ENCODE measurements around the gene METTL18.

The METTL18 gene

GRCh38 chr1:169802888-169803287 lies 8.2 kb upstream of the METTL18 start:
- no peak overlapping the region for H3K27ac Mint-ChIP-seq
- no peaks in the 10 kb centered on the region for H3K4me1 Mint-ChIP-seq
- no peaks in the 10 kb centered on the region for H3K9me3 Mint-ChIP-seq
- no peak overlapping the region for H3K4me3 Mint-ChIP-seq
- peaks cover 8% of the 10 kb centered on the region for H3K36me3 Mint-ChIP-seq
- no peaks in the 10 kb centered on the region for H3K27me3 Mint-ChIP-seq
- ATAC-seq = no peak

DNA sequence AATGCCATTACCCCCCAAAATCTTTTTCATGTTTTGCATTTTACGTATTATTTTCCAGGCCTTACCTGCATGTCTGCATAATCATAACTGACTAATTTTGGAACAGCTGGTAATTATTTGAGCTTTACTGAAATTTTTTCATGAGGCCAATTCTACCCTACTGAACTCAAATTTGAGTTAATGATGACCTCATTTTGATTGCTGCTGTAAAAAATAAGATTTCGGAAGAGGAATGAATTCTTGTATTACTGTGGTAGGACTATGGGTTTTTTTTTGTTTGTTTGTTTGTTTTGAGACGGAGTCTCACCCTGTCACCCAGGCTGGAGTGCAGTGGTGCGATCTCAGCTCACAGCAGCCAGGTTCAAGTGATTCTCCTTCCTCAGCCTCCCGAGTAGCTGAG lies 2.6 kb upstream of the METTL18 start:
- Mint-ChIP-seq H3K4me3 (no peak overlapping the region), H3K9me3 (no peaks in the 10 kb centered on the region), H3K27ac (no peak overlapping the region), H3K36me3 (peaks cover 15% of the 10 kb centered on the region), H3K27me3 (no peaks in the 10 kb centered on the region), H3K4me1 (peaks cover 32% of the 10 kb centered on the region)
- ATAC-seq = no peak

DNA sequence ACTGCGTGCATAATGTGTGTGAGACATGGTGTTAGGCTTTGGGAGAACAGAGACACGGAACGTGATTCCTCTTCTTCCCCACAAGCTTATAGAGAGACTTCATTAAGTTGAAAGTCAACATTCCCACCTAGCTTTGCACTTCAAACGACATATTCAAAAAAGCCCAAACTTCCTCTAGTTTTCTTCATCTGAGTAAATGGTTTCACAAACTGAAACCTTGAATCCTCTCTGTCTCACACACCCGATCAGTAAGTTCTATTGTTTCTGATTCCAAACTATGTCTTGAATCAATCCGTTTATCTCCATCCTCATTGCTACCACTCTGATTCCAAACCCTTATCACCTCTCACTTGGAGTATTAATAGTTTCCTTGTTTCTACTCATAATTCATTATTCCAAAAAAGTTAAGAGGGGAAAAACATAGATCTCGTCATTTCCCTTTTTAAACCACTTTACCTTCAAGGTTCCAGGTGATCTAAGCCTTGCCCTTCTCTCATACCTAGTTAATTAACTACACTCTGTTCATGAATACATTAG lies 1.6 kb upstream of the METTL18 start:
- no peaks in the 10 kb centered on the region for H3K9me3 Mint-ChIP-seq
- H3K27ac Mint-ChIP-seq = peak overlapping the region; percentile 90
- H3K4me3 Mint-ChIP-seq = peak overlapping the region; percentile 90
- peaks cover 41% of the 10 kb centered on the region for H3K4me1 Mint-ChIP-seq
- no peaks in the 10 kb centered on the region for H3K27me3 Mint-ChIP-seq
- ATAC-seq = no peak
- peaks cover 24% of the 10 kb centered on the region for H3K36me3 Mint-ChIP-seq

- Mint-ChIP-seq H3K27me3 (no peaks in the 10 kb centered on the region), H3K4me1 (peaks cover 41% of the 10 kb centered on the region), H3K36me3 (peaks cover 24% of the 10 kb centered on the region), H3K27ac (peak overlapping the region; percentile 90), H3K4me3 (peak overlapping the region; percentile 90), H3K9me3 (no peaks in the 10 kb centered on the region)
- no peak for ATAC-seq
These were observed 980 bp upstream of the METTL18 start for GRCh38 chr1:169795687-169796086.

DNA sequence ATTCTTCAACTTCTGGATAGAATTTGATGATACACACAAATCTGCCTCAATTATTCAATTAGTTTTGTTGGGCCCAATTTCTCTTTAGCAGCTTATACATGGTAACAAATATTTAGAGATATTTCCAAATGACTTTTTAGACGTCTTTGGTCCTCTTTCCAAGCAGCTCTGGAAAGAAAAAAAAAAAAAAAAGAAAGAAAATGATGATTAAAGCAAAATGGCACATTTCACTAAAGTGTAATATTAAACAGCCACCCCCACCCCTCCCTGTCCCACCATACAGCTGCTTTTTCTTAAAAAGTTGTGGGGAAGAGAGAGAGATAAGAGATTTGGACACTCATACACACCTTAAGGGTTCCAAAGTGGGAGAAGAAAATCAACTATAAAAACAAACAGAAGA lies 977 bp downstream of the METTL18 start:
- H3K27ac Mint-ChIP-seq = peak overlapping the region; percentile 90
- H3K4me3 Mint-ChIP-seq = peak overlapping the region; percentile 90
- H3K36me3 Mint-ChIP-seq = peaks cover 24% of the 10 kb centered on the region
- H3K27me3 Mint-ChIP-seq = no peaks in the 10 kb centered on the region
- no peaks in the 10 kb centered on the region for H3K9me3 Mint-ChIP-seq
- ATAC-seq = no peak
- peaks cover 41% of the 10 kb centered on the region for H3K4me1 Mint-ChIP-seq

GRCh38 chr1:169788402-169788801 lies 6.3 kb downstream of the METTL18 start:
- ATAC-seq = no peak
- Mint-ChIP-seq H3K27ac (no peak overlapping the region), H3K4me3 (no peak overlapping the region), H3K27me3 (peaks cover 20% of the 10 kb centered on the region), H3K4me1 (peaks cover 18% of the 10 kb centered on the region), H3K36me3 (peaks cover 17% of the 10 kb centered on the region), H3K9me3 (no peaks in the 10 kb centered on the region)

- Mint-ChIP-seq H3K9me3 (no peaks in the 10 kb centered on the region), H3K4me3 (no peak overlapping the region), H3K27me3 (peaks cover 27% of the 10 kb centered on the region), H3K27ac (no peak overlapping the region), H3K36me3 (peaks cover 5% of the 10 kb centered on the region), H3K4me1 (peaks cover 6% of the 10 kb centered on the region)
- ATAC-seq = no peak
These were observed 7.7 kb downstream of the METTL18 start for GRCh38 chr1:169786974-169787373.

DNA sequence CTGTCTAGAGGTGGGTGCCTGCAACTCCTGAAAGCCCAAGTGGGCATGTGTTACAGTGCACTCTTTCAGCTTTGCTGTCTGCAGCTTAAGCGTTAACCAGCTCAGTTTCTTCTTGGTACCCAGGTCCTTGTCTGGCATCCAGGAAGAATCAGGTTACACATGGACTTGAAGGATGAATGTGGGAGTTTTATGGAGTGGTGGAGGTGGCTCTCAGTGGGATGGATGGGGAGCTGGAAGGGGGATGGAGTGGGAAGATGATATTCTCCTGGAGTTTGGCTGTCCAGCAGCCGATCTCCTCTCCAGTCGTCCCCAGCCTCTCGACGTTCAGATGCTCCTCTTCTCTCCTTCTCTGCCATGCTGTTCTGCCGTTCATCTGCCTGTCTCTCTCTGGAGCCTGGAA lies 9.4 kb downstream of the METTL18 start:
- Mint-ChIP-seq H3K9me3 (no peaks in the 10 kb centered on the region), H3K4me1 (no peaks in the 10 kb centered on the region), H3K27me3 (peaks cover 29% of the 10 kb centered on the region), H3K4me3 (no peak overlapping the region), H3K36me3 (no peaks in the 10 kb centered on the region), H3K27ac (no peak overlapping the region)
- ATAC-seq = no peak

- Mint-ChIP-seq H3K9me3 (no peaks in the 10 kb centered on the region), H3K36me3 (no peaks in the 10 kb centered on the region), H3K27me3 (peaks cover 29% of the 10 kb centered on the region), H3K4me3 (no peak overlapping the region), H3K27ac (no peak overlapping the region), H3K4me1 (no peaks in the 10 kb centered on the region)
- ATAC-seq = no peak
These were observed 10.6 kb downstream of the METTL18 start for GRCh38 chr1:169784102-169784501.

- Mint-ChIP-seq H3K27me3 (peaks cover 29% of the 10 kb centered on the region), H3K4me3 (no peak overlapping the region), H3K9me3 (no peaks in the 10 kb centered on the region), H3K36me3 (no peaks in the 10 kb centered on the region), H3K4me1 (no peaks in the 10 kb centered on the region), H3K27ac (no peak overlapping the region)
- no peak for ATAC-seq
These were observed 12.1 kb downstream of the METTL18 start for GRCh38 chr1:169782596-169782995.

GRCh38 chr1:169779970-169780369 lies 14.7 kb downstream of the METTL18 start:
- Mint-ChIP-seq H3K27me3 (peaks cover 21% of the 10 kb centered on the region), H3K4me3 (no peak overlapping the region), H3K9me3 (no peaks in the 10 kb centered on the region), H3K27ac (no peak overlapping the region), H3K4me1 (no peaks in the 10 kb centered on the region), H3K36me3 (no peaks in the 10 kb centered on the region)
- no peak for ATAC-seq

DNA sequence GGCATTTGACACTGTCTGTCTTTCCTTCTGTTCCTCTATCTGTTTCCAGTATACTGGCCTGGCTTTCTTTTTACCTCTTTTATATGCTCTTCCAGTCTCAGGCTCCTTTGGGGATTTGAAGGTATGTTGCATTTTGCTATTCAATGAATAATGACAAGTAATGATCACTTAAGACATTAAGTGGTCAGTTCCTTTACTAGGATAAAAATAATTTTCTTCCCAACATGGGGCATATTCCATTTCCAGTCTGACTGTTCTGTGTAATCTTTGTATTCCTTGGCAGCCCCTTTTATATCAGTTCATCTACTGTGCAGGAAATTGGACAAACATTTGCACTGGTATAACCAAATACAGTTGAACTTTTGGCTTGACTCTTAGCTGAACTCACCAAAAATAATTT lies 15.6 kb downstream of the METTL18 start:
- H3K27ac Mint-ChIP-seq = no peak overlapping the region
- H3K9me3 Mint-ChIP-seq = no peaks in the 10 kb centered on the region
- H3K4me1 Mint-ChIP-seq = no peaks in the 10 kb centered on the region
- ATAC-seq = no peak
- H3K36me3 Mint-ChIP-seq = no peaks in the 10 kb centered on the region
- peaks cover 13% of the 10 kb centered on the region for H3K27me3 Mint-ChIP-seq
- H3K4me3 Mint-ChIP-seq = no peak overlapping the region

GRCh38 chr1:169776440-169776839 lies 18.3 kb downstream of the METTL18 start:
- H3K4me1 Mint-ChIP-seq = no peaks in the 10 kb centered on the region
- no peaks in the 10 kb centered on the region for H3K36me3 Mint-ChIP-seq
- no peaks in the 10 kb centered on the region for H3K27me3 Mint-ChIP-seq
- H3K4me3 Mint-ChIP-seq = no peak overlapping the region
- no peak for ATAC-seq
- no peaks in the 10 kb centered on the region for H3K9me3 Mint-ChIP-seq
- H3K27ac Mint-ChIP-seq = no peak overlapping the region

DNA sequence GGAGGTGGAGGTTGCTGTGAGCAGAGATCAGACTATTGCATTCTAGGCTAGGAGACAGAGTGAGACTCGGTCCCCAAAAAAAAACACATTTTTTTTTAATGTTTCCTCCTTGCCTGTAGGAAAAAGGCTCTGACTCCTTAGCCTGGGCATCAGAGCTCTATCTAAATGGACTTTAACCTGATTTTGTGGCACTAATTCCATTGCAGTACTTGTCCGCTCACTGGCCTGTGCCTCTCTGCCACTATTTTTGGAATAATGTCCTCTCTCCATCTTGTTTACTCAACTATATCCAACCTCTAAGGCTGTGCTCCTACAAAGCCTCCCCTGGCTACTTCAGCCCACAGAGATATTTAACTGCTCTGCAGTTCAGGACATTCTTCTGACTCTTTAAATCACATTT lies 26.5 kb downstream of the METTL18 start:
- Mint-ChIP-seq H3K4me1 (no peaks in the 10 kb centered on the region), H3K4me3 (no peak overlapping the region), H3K27ac (no peak overlapping the region), H3K27me3 (peaks cover 21% of the 10 kb centered on the region), H3K9me3 (no peaks in the 10 kb centered on the region), H3K36me3 (no peaks in the 10 kb centered on the region)
- no peak for ATAC-seq

- Mint-ChIP-seq H3K4me1 (no peaks in the 10 kb centered on the region), H3K9me3 (no peaks in the 10 kb centered on the region), H3K27ac (no peak overlapping the region), H3K27me3 (peaks cover 21% of the 10 kb centered on the region), H3K36me3 (no peaks in the 10 kb centered on the region), H3K4me3 (no peak overlapping the region)
- no peak for ATAC-seq
These were observed 29.0 kb downstream of the METTL18 start for GRCh38 chr1:169765580-169766331.

DNA sequence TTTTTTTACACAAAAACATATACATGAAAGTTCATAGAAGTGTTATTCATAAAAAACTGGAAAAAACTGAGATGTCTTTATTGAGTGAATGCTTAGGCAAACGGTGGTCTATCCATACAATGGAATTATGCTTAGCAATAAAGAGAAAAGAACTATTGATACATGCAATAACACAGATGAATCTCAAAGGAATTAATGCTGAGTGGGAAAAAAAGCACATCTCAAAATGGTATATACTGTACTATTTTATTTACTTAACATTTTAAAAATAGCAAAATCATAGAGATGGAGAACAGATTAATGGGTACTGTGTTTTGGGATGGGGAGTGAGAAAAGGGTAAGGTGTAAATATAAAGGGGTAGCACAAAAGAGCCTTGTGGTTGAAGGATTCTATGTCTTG lies 29.8 kb downstream of the METTL18 start:
- no peaks in the 10 kb centered on the region for H3K36me3 Mint-ChIP-seq
- H3K27ac Mint-ChIP-seq = no peak overlapping the region
- no peak for ATAC-seq
- H3K4me1 Mint-ChIP-seq = no peaks in the 10 kb centered on the region
- H3K9me3 Mint-ChIP-seq = peaks cover 3% of the 10 kb centered on the region
- H3K4me3 Mint-ChIP-seq = no peak overlapping the region
- H3K27me3 Mint-ChIP-seq = peaks cover 21% of the 10 kb centered on the region

Measured in stimulated activated memory B cell treated with anti-CD40 and anti-IgM and Interleukin-4, amounts not matched to agents 10 μg/mL and 1 μg/mL and 100 μg/mL, for 72 hours (primary cell).